HG02623 (cell line): ENCODE results near the gene TMPO.
"Not testable (repeated sequence)": the region's sequence is repeated elsewhere in the genome, so short reads cannot be mapped to it uniquely, and the experiment has no call there.

ENCODE experiments used
- ATAC-seq: cut with Tn5 transposase; IDR thresholded peaks from one replicate; pipeline ENCODE4 v1.9.1; 2021; ENCODE audit warnings: moderate library complexity; ENCODE audit not compliant: unreplicated experiment

TMPO gene, protein sequence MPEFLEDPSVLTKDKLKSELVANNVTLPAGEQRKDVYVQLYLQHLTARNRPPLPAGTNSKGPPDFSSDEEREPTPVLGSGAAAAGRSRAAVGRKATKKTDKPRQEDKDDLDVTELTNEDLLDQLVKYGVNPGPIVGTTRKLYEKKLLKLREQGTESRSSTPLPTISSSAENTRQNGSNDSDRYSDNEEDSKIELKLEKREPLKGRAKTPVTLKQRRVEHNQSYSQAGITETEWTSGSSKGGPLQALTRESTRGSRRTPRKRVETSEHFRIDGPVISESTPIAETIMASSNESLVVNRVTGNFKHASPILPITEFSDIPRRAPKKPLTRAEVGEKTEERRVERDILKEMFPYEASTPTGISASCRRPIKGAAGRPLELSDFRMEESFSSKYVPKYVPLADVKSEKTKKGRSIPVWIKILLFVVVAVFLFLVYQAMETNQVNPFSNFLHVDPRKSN

DNA sequence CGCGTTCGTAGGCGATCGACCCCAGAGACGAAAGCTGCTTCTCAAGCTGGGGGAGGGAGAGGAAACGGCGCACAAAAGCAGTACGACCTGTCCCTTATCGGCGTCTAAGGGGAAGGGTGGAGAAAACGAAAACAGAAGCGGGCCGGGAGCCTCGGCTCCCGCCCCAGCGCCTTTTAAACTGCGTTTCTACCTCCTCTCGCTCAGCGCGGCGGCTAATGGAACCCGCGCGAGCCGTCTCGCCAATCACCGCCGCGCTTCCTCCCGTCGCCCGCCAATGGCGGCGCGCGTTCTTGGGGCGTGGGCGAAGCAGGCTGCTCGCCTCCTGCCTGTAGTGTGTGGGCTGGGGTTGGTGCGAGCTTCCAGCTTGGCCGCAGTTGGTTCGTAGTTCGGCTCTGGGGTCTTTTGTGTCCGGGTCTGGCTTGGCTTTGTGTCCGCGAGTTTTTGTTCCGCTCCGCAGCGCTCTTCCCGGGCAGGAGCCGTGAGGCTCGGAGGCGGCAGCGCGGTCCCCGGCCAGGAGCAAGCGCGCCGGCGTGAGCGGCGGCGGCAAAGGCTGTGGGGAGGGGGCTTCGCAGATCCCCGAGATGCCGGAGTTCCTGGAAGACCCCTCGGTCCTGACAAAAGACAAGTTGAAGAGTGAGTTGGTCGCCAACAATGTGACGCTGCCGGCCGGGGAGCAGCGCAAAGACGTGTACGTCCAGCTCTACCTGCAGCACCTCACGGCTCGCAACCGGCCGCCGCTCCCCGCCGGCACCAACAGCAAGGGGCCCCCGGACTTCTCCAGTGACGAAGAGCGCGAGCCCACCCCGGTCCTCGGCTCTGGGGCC lies at the start of gene TMPO:
Gene TMPO, plus strand, starts transcription at position 304 of the 824 bp plus-strand sequence. Its CDS starts 278 bp downstream, at position 582.
- peak; percentile 84 for ATAC-seq

DNA sequence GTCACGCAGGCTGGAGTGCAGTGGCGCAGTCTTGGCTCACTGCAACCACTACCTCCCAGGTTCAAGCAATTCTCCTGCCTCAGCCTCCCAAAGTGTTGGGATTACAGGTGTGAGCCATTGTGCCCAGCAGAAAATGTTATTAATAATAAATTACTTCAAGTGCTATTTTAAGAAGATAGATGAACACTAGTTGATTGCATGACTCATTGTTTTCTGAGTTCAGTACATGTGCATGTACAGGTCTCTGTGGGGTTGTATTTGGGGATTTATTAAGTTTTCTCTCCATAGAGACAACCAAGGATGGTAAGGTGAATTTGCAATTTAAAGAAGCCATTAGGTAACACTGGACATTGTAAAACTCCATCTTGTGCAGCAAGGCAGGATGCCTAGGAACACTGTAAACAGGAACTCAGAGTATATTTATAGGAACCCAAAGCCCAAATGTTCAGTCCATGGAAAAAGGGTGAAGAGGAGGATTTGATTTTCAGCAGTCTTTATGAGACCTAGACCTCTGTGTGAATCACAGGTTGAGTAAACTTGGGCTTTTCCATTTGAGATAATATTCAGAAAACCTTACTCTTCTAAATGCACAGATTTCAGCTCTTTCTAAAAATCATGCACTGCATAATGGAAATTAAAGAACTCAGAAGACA lies 49.3 kb upstream of the TMPO start:
- ATAC-seq, result no peak

DNA sequence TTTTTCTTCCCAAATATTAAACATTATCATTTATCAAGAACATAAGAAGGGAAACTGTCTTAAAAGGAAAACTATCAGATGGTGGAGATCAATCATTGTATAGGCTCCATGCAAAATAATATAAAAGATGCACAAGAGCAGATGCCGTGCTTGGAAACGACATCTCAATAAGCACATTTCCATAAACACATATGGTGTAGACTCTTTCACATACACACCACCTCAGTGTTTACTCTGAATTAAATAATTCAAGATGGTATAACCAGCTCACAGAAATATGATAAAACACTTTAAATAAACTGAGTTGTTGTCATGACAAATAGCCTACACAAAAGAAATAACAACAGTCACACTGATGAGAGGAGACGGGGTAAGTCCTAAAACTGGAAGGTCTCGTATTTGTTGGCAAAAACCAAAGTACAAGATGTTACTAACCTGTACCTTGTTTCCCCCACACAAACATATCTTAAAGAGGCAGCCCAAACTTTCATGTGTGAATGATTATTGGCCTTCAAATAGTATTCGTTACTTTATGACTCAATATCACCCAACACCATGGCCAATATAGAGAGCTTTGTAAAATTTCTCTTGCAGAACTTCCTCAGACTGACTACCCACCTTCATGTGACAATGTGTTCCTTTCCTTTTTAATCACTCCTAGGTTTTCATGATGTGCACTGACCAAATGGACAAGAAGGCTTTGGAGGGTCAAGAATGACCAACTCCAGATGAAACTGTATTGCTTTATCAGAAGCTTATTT lies 48.6 kb upstream of the TMPO start:
- no peak for ATAC-seq

DNA sequence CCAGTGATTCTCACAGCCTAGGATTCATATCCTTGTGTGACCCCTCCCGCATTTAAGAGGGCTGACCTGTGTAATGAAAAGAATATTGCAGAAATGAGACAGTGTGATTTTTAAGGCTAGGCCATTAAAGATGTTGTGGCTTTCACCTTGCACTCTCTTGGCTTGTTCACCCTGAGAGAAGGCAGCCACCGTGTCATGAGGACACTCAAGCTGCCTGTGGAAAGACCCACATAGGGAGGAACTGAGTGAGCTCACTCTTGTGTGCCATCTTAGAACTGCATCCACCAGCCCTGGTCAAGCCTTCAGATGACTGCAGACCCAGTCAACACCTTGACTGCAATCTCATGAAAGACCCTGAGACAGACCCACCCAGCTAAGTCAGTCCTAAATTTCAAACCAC lies 46.3 kb upstream of the TMPO start:
- no peak for ATAC-seq

DNA sequence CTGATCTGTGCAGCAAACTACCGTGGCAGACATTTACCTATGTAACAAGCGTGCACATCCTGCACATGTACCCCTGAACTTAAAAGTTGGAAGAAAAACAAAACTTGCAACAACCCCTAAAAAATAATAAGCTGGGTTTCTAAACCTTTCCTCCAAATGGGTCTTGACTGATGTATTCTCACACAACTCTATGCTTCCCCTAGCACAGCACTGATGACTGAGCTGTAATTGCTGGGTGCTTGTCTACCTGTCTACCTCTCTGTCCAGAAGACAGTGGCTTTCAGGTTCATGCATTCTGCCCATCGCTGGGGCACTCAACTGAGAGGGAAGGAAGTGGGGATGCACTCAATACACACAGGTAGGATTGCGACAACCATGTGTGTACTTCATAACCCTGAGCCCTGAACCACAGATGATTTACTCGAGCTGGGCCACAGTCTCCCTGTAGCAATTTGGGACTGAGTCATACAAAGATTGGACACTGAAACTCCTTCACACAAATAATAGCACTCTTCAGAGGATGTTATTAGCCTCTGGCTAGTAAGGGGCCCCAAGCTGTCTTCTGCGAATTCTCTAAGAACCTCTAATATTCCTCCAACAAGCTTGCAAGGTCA lies 44.8 kb upstream of the TMPO start:
- ATAC-seq, result no peak

DNA sequence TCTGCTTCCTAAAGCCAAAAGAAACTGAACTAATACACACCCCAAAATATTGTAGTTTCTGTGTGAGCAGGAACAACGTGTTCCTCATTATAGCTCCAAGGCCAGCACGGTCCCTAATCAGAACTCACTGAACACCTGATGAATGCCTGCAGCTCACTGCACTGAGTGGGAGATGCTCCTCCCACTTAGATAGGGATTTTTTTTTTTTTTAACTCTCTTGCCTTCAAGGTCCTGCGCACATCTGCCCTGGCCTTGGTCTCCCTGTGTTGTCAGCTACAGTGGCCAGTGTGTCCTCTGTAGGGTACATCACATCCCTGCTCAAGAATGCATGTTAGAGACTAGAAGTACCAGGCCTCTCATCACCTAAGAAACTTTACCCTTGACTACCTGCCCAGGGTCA lies 44.3 kb upstream of the TMPO start:
- ATAC-seq, result no peak

DNA sequence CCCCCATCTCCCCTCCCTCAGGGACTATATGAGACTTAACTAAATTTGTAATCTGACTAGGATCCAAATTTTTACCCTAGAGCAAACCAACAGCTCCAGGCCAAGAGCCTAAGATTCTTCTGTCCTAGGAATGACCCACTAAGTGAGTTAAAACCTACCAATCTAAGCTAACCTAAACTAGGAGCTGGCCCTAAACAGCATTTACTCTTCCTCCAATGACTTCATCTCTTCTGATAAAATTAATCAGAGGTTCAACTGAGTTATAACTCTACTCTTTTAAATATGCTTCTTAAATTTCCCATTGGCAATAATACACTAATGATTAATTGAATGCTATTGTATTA lies 39.9 kb upstream of the TMPO start:
- no peak for ATAC-seq

DNA sequence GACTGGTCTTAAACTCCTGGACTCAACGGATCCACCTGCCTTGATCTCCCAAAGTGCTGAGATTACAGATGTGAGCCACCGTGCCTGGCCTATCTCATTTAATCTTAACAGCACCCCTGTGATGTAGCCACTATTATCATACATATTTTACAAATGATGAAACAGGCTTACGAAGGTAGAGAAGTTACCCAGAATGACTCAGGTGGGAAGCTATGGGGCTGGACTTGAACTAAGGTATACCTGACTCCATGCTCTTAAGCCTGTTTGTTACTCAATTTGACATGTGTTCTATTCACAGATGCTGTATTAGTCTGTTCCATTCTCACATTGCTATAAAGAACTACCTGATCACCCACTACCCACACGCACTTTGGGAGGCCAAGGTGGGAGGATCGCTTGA lies 36.8 kb upstream of the TMPO start:
- ATAC-seq, result no peak

DNA sequence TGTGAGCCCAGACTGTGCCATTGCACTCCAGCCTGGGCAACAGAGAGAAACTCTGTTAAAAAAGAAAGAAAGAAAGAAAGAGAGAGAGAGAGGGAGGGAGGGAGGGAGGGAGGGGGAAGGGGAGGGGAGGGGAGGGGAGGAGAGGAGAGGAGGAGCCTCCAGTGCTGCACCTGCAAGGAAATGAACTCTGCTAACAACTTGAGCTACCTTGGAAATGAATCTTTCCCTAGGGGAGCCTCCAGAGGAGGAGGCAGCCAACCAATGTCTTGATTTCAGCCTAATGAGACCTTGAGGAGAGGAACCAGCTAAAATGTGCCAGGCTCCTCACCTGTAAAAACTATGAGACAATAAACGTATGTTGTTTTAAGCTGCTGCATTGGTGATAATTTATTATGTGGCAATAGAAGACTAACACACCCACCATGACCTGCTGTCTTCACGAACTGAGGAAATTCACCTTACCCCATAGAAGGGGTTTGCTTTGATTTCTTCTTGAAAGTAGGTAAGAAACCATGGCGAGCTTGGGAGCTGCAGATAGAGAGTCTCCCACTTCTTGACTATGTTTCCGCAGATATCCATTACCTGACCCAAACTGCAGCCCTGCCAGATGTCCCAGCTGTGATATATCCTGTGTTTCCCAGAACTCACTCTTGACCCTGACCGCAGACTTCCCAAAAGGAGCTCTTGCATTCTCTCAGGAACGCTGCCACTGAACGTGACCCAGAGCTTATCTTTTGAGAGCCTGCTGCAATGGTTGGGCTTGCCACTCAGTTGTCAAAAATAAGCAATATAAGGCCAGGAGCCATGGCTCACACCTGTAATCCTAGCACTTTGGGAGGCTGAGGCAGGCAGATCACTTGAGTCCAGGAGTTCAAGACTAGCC lies 31.5 kb upstream of the TMPO start:
- ATAC-seq, result no peak

DNA sequence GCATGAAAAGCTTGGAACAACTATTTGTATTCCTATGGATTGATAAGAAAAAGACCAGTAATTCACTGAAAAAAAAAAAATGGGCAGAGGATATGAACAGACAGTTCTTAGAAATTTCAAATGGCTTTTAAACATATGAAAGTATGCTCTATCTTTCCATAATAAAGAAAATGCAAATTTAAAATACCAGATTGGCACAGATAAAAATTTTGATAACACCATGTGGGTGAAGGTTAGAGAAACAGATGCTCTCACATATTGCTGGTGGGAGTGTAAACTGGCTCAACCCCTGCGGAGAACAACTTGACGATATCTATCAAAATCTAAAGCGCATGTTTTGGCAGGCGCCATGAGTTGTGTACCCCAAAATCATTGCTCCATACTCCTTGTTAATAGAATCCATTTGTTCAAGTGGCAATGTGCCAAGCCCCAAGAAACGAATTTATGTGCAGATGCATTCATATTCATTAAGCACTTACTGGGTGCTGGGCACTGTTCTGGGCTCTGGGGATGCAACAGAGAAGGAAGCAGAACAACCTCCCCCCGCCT lies 29.5 kb upstream of the TMPO start:
- no peak for ATAC-seq

DNA sequence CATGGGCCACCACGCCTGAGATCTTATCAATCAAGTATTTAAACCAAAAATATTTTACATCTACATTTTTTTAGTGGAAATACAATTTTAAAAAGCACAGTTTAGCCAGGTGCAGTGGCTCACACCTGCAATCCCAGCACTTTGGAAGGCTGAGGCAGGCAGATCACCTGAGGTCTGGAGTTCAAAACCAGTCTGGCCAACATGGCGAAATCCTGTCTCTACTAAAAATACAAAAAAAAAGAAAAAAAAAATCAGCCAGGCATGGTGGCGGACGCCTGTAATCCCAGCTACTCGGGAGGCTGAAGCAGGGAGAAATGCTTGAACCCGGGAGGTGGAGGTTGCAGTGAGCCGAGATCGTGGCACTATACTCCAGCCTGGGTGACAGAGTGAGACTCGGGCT lies 27.0 kb upstream of the TMPO start:
- not testable (repeated sequence) for ATAC-seq

DNA sequence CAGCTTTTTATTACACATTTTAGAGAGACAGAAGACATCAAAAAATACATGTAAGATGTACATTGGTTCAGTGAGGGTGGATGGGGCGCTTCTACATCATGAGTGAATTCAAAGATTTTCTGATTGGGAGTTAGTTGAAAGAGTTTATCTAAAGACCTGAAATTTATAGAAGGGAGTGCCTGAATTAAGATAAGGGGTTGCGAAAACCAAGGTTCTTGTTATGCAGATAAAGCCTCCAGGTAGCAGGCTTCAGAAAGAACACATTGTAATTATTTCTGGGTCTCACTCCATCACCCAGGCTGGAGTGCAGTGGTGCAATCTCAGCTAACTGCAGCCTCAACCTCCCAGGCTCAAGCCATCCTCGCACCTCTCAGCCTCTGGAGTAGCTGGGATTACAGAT lies 26.2 kb upstream of the TMPO start:
- no peak for ATAC-seq

DNA sequence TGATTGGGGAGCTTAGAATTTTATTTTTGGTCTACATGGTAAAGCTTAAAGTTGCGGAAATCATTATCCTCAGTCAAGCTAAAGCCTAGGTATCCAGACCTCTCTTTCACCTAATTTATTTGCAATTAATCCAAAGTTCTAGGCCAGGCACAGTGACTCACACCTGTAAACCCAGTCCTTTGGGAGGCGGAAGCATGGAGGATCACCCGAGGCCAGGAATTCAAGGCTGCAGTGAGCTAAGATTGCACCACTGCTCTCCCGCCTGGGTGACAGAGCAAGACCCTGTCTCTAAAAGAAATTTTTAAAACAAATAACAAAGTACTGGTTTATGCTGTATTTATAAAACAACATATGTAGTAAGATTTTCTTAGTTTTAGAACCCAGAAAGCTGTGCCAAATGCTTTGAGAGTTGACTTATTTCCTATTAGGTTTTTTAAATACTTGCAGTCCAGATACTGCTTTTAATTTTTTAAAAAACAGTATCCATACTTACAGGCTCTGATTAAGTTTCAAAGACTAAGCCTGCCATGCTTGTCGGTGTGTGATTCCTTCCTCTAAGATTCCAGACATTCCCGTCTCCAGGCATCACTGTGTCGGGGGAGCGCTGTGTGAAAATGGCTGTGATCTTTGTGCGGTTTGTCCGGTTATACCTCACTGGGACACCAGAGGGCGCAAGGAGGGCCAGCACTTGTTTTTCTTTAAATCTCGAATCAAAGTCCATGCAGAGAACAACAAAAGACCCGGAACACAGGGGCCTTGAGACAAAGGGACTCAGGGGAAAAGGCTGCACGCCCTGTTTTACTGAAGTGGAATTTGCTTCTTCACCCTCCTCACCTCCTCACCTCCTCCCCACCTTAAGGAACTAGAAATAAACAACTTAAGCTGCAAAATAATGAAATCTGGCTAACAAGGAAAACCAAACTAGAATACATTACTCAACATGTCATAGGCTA lies 24.6 kb upstream of the TMPO start:
- ATAC-seq, result peak; percentile 85

DNA sequence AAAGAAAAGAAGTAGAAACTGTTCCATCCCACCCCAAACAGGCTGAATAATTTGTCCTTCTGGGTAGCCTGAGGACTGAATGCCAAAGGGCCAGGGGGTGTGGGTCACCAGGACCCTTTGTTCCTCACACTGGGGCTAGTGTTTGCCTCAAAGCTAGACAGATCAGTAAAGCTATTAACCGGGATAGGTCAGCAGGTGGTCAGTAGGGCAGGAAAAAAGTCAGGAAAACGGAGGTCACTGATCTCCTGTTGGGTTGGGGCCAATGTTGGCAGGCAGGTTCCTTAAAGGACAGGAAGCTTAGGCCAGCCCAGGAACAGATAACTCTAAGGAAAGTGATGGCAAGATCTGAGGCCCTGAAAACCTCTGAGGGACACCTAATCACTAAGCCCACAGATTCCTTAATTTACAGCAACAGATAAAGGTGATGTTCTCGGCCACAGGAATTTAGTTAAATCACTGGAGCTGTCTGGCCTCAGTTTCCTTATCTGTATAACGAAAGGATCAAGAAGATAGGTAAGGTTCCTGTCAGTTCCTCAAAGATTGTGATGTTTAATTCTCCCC lies 22.7 kb upstream of the TMPO start:
- ATAC-seq, result no peak

DNA sequence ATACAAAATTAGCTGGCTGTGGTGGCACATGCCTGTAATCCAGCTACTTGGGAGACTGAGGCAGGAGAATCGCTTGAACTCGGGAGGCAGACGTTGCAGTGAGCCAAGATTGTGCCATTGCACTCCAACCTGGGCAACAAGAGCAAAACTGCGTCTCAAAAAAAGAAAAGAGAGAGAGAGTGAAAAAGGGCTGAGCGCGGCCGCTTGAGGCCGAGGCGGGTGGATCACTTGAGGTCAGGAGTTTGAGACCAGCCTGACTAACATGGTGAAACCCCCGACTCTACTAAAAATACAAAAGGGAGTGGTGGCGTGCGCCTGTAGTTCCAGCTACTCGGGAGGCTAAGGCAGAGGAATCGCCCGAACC lies 14.1 kb upstream of the TMPO start:
- ATAC-seq, result not testable (repeated sequence)

DNA sequence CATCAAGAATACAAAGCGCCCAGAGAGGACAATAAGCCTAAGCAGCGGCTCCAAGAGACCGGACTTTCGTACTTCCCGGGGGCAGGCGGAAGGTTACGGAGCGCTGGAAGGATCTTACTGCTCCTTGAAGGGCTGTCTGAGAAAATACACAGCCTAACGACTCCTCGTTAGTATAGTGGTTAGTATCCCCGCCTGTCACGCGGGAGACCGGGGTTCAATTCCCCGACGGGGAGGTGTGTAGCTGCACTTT lies 12.1 kb upstream of the TMPO start:
- peak; percentile 57 for ATAC-seq

DNA sequence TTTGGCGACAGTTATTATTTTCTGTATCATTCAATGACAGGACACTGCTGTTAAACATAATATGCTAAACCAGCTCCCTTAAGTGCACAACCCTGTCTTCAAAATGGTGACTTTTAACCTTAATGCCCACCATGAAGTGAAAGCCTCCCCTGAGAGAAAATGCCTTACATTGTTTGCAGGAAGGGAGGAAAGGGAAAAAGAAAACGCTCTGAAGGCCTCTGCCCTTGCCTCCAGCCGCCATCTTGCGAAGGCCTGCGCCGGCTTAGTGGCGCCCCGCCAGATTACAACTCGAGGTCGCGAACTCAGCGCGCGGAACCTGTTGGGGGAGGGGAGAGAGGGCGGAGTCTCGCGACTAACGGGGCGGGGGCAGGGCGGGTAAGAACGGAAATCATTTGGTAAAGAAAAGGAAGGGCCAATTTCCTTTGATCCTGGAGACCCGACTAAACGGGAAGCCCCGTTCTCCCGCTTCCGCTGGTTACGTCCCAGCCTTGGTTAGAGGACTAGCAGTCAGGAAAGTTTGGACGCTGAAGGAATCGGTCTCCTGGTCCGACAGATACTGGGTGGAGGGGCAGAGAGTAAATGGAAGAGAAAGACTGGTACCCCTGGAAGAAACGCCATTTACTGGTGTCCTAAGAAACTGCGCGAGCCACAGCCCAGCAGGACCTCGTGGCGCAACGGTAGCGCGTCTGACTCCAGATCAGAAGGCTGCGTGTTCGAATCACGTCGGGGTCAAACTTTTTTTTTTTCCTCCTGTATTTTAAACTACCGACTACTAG lies 11.6 kb upstream of the TMPO start:
- peak; percentile 72 for ATAC-seq

DNA sequence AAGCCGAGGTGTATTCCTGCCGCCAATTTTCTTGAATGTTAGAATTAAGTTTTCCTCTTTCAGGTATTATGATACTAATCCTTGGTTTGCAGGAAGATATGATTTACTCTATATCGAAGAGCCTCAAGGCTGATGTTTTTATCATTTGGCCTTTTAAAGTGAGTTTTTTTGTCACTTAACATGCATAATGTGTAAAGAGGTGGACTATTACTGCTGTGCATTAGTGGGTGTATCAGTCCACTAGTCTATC lies 11.1 kb upstream of the TMPO start:
- peak; percentile 3 for ATAC-seq
